PFSK-1 (cell line): Measurements from ENCODE around the gene PIGC.

ENCODE experiments used
- FOXP2 ChIP-seq: optimal IDR thresholded peaks from 2 replicates; pipeline ENCODE3; 2011; ENCODE audit warnings: borderline replicate concordance, control low read depth, inconsistent platforms; ENCODE audit not compliant: insufficient read depth; ENCODE audit errors: extremely low read length, extremely low read depth
- POLR2AphosphoS5 ChIP-seq: IDR thresholded peaks from 2 replicates; pipeline ENCODE4 v1.6.1; 2012; ENCODE audit warnings: low read depth, mild to moderate bottlenecking, control low read depth, low read length, moderate library complexity
- SIN3A ChIP-seq: IDR thresholded peaks from 2 replicates; pipeline ENCODE4 v1.6.1; 2012; ENCODE audit warnings: mild to moderate bottlenecking, low read length, moderate library complexity, borderline replicate concordance; ENCODE audit not compliant: insufficient read depth
- TAF1 ChIP-seq: IDR thresholded peaks from 2 replicates; pipeline ENCODE4 v1.6.1; 2012; ENCODE audit warnings: low read length, control low read depth, borderline replicate concordance; ENCODE audit not compliant: insufficient read depth
- TF ChIP-seq, protein P1 (sequence below), 2 experiments: IDR thresholded peaks; 2 replicates each; pipeline versions ENCODE4 v1.6.1 to v1.8.0; 2011 to 2012; ENCODE audit warnings: low read depth in 2 of 2, low read length in 2 of 2, control low read depth in 1 of 2, inconsistent platforms in 1 of 2, mild to moderate bottlenecking in 1 of 2, moderate library complexity in 1 of 2; ENCODE audit not compliant: insufficient read depth in 1 of 2

The PIGC gene

DNA sequence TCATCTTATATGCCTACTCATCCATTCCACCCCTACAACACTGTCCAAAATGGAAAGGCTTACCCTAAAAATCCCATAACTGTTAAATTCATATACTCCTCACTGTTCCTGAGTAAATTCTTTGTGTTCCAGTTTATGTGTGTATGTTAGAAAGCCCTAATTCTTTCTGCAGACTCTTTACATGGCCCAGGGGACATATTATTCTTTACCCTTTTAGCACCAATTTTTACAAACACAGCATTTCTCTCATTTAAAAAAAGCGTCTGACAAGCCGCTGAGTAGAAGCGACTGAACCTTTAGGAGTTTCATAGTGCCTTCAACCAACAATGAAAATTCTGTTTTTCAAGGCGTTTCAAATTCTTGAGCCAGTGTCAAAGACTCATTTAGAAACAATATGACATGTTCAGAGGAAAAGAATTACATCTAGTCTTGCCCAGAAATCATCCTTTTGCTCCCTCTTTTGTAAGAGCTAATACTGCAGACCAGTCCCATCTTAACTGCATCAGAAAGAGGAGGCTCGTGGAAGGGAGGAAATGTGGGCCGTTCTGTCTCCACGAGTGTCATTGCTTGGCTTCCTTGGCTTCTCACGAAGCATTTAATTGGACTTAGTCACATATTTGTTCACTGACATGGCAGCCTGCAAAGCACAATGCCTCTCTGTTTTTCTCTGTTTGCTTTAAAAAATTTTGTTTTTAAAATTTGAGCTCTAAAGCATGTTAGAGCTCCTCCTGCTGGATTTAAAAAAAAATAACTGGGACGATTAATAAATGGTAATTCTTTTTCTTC is 44.7 kb downstream of the PIGC start:
- TF ChIP-seq SIN3A (no peak; the same call in 1 of the 2 replicates), TAF1 (no peak), FOXP2 (no peak), POLR2AphosphoS5 (no peak)
- TF ChIP-seq, protein P1, sequence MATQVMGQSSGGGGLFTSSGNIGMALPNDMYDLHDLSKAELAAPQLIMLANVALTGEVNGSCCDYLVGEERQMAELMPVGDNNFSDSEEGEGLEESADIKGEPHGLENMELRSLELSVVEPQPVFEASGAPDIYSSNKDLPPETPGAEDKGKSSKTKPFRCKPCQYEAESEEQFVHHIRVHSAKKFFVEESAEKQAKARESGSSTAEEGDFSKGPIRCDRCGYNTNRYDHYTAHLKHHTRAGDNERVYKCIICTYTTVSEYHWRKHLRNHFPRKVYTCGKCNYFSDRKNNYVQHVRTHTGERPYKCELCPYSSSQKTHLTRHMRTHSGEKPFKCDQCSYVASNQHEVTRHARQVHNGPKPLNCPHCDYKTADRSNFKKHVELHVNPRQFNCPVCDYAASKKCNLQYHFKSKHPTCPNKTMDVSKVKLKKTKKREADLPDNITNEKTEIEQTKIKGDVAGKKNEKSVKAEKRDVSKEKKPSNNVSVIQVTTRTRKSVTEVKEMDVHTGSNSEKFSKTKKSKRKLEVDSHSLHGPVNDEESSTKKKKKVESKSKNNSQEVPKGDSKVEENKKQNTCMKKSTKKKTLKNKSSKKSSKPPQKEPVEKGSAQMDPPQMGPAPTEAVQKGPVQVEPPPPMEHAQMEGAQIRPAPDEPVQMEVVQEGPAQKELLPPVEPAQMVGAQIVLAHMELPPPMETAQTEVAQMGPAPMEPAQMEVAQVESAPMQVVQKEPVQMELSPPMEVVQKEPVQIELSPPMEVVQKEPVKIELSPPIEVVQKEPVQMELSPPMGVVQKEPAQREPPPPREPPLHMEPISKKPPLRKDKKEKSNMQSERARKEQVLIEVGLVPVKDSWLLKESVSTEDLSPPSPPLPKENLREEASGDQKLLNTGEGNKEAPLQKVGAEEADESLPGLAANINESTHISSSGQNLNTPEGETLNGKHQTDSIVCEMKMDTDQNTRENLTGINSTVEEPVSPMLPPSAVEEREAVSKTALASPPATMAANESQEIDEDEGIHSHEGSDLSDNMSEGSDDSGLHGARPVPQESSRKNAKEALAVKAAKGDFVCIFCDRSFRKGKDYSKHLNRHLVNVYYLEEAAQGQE (IDR thresholded peaks at IDR 0.05; ENCODE audit: insufficient read depth in 1 of 2, low read depth in 2 of 2, low read length in 2 of 2): no peak

DNA sequence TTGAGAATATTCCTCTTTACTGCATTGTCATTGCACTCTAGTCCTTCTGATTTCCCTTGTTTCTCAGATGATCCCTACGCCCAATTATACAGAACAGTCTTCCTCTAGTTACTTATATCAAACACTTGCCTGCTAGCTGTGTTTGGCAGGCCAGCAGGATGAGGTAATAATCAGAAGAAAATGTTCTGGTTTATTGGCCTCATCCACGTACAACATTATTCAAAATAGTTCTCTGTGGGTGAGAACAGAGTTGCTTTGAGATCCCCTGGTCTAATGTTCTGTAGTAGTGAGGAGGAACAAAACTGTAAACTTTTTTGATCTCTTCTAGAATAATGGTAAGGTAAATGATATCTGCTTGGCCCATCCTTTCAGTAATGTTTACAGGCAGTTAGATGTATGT is 45.7 kb downstream of the PIGC start:
- TF ChIP-seq SIN3A (no peak), FOXP2 (no peak), TAF1 (no peak), POLR2AphosphoS5 (no peak)
- TF ChIP-seq, protein P1 (IDR thresholded peaks at IDR 0.05; ENCODE audit: insufficient read depth in 1 of 2, low read depth in 2 of 2, low read length in 2 of 2): no peak

DNA sequence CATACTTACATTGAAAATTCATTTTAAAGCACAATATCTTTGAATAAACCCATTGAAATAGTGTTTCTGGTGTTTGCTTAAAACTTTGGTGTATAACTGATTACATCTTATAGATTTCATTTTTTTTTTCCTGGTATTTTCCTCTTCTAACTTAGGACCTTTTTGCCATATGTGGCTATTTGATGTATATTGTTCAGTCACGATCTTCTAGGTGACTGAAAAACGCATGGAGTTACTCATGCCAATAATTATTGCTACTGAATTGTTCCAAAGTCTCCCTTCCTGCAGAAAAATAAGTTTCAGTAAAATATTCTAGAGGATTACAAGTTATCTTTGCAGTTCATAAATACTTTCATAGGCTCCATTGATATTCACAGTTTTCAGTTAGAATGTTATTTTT is 46.2 kb downstream of the PIGC start:
- TF ChIP-seq POLR2AphosphoS5: no peak
- TF ChIP-seq, protein P1 (IDR thresholded peaks at IDR 0.05; ENCODE audit: insufficient read depth in 1 of 2, low read depth in 2 of 2, low read length in 2 of 2): no peak

DNA sequence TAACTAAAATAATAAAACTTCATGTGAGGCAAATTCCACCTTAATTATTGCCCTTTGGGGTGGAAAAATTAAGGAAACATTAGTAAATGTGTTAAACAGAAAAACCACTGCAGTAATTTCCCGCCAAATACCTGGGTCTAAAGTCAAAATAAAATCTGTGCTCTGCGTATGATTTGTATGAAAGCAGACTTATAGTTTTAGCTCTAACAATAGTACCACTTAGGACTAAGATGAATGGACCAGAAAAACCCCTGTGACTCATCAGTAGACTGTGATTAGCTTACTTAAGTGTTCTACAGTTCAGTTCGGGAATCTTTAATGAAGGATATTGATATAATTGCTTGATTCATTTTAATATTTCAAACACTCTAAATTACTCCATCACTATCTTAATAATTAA is 46.6 kb downstream of the PIGC start:
- TF ChIP-seq FOXP2 (no peak), TAF1 (no peak)

DNA sequence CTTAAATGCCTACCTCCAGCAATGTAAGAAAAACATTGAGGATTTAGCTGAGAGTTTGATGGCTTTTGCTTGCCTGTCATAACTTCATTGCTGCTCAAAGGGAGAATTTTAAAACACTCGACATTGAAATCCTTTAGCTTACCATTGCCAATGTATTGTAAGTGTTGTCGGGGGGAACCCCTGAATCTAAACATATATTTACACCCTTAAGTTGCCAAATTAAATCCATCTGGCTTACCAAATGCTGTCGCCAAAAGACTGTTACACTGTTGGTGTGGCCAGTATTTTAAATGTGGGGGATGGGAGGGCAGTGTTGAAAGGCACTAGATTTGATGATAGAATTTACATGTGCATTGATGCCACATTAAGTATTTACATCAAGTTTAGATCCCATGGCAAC is 48.3 kb downstream of the PIGC start:
- no peak for TF ChIP-seq TAF1
- TF ChIP-seq SIN3A: no peak

DNA sequence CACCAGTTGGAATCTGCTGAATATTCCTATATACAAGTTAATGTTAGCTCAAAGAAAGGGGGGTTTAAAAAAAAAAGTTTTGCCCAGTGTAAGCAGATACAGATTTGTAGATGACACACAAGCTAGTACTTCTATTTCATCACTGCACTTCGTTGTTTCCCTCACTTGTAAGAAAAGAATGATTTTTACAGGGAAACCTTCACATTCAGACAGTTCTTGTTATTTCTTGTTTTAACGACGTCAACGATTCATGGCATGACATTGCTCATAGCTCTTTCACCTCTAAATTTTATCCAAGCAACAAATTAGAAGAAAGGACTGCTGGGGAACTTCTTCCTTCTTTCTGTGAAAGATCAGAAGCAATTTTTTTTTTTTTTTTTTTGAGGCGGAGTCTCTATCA is 49.1 kb downstream of the PIGC start:
- TF ChIP-seq FOXP2: no peak
- TF ChIP-seq SIN3A: no peak
- TF ChIP-seq, protein P1 (IDR thresholded peaks at IDR 0.05; ENCODE audit: insufficient read depth in 1 of 2, low read depth in 2 of 2, low read length in 2 of 2): no peak
- no peak for TF ChIP-seq POLR2AphosphoS5
- no peak for TF ChIP-seq TAF1
